HL-60 (cell line): ENCODE measurements around the gene SDHD.

Experiments used
- CTCF ChIP-seq: IDR thresholded peaks from one replicate; pipeline ENCODE4 v1.5.1; 2011; ENCODE audit warnings: low read length, control low read depth, inconsistent platforms; ENCODE audit not compliant: insufficient read depth
- GABPA ChIP-seq: IDR thresholded peaks from 2 replicates; pipeline ENCODE4 v1.6.1; 2012; ENCODE audit warnings: low read depth
- TF ChIP-seq, protein P1 (sequence below): IDR thresholded peaks from 2 replicates; pipeline ENCODE4 v1.6.1; 2012; ENCODE audit warnings: low read depth; ENCODE audit not compliant: insufficient replicate concordance

DNA sequence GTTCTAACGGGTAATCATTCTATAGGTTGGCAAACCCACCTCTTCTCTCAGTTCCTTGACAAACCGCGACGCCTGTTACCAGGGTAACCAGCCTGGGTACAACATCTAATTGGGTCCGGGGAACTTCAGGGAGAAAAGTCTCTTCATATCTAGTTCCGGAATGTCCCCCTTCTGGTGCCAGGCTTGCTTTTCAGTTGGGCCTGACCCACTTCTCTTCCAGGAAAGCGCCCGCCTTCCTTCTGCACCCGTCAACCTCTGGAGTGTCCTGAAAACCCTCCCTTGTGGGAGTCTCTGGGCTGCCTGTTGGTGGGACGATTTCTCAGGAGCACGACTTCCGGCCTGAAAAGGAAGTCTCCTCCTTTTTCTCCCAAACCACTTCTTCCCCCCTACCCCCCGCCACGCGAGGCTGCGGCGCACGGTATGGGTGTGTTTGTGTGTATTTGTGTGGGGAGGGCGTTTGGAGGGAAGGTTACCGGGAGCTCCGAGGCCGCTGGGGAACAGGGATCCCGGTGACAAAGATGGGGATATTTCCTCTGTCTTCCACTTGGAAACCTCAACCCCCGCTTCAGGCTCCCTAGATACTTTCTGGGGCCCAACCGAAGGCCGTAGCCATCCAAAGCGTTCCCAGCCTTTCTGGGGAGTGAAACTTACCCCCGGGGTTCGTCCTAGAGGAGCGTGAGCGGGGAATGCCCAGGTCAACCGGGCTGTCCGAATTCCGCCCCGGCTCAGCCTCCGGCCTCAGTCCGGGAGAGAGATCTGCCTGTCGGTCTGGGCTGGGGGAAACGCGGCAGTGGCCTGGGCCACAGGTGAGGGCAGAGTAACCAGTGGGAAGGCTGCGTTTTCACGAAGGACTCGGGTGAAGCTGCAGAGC, 12.5 kb upstream of the SDHD start, which contains the start of the genes NKAPD1 and PIH1D2:
- TF ChIP-seq CTCF = no peak
- TF ChIP-seq, protein P1, sequence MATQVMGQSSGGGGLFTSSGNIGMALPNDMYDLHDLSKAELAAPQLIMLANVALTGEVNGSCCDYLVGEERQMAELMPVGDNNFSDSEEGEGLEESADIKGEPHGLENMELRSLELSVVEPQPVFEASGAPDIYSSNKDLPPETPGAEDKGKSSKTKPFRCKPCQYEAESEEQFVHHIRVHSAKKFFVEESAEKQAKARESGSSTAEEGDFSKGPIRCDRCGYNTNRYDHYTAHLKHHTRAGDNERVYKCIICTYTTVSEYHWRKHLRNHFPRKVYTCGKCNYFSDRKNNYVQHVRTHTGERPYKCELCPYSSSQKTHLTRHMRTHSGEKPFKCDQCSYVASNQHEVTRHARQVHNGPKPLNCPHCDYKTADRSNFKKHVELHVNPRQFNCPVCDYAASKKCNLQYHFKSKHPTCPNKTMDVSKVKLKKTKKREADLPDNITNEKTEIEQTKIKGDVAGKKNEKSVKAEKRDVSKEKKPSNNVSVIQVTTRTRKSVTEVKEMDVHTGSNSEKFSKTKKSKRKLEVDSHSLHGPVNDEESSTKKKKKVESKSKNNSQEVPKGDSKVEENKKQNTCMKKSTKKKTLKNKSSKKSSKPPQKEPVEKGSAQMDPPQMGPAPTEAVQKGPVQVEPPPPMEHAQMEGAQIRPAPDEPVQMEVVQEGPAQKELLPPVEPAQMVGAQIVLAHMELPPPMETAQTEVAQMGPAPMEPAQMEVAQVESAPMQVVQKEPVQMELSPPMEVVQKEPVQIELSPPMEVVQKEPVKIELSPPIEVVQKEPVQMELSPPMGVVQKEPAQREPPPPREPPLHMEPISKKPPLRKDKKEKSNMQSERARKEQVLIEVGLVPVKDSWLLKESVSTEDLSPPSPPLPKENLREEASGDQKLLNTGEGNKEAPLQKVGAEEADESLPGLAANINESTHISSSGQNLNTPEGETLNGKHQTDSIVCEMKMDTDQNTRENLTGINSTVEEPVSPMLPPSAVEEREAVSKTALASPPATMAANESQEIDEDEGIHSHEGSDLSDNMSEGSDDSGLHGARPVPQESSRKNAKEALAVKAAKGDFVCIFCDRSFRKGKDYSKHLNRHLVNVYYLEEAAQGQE = no peak
- TF ChIP-seq GABPA = peak; percentile 98
